K562 (cell line): ENCODE results near the gene BDH2. TPM values are rescaled to one million over a fixed set of nuclear protein-coding genes. Genes with fewer than 3 reads are reported as not detected.

Experiments
- ATAC-seq: fragments of 200-7000 bp; cut with Tn5 transposase; 3 replicates; pipeline ENCODE4 v1.9.1; 2020; ENCODE audit warnings: moderate library complexity
- BruUV-seq: library from RNA; stranded (reverse); fragments of 400-500 nt; replicated peaks from 2 replicates; lab custom pipeline; 2021; lab: Mats Ljungman, UMichigan
- CTCF ChIA-PET: fragments of 300-600 bp; formaldehyde crosslinking; extraction: SDS; loops from one replicate; lab custom pipeline; 2021; ENCODE audit warnings: low intra/inter-chr PET ratio; lab: Yijun Ruan, JAX
- POLR2A ChIA-PET: fragments of 300-600, 350-650 bp; sonication (Branson Sonifier 250); formaldehyde crosslinking; extraction: SDS; loops from one replicate; lab custom pipeline; 2021; ENCODE audit warnings: antibody characterized with exemption, inconsistent platforms; lab: Yijun Ruan, JAX
- DNase-seq, 4 experiments: peaks; one replicate each; pipeline versions ENCODE4 v3.0.0 to v3.0.0-alpha.2; 2011 to 2018; ENCODE audit warnings: low spot score in 3 of 4, mixed read lengths in 3 of 4; ENCODE audit errors: extremely low read depth in 1 of 4
- FAIRE-seq: peaks from 2 replicates; lab custom pipeline; 2011; peaks lifted over from hg19 to GRCh38; lab: Jason Lieb, UNC
- H2AFZ ChIP-seq: 2 replicates; pipeline ENCODE4 v1.6.0; 2011; ENCODE audit warnings: low read depth, low read length, control low read depth, inconsistent platforms
- H3K27ac ChIP-seq: fragments of 200-600 bp; 3 replicates; pipeline ENCODE4 v1.8.0; 2011; ENCODE audit warnings: low read depth, mild to moderate bottlenecking, control low read depth, inconsistent platforms, low read length, moderate library complexity, mixed read lengths; ENCODE audit errors: extremely low read depth
- H3K27me3 ChIP-seq, 2 experiments: fragments of 300-600 bp in 1 of 2; 2 replicates in 1 of 2; 3 replicates in 1 of 2; pipeline versions ENCODE4 v1.6.0 to v1.8.0; 2011; ENCODE audit warnings: inconsistent platforms in 2 of 2, low read length in 2 of 2, mild to moderate bottlenecking in 1 of 2, mixed read lengths in 1 of 2, moderate library complexity in 1 of 2; ENCODE audit not compliant: control insufficient read depth in 2 of 2, insufficient read depth in 2 of 2
- H3K36me3 ChIP-seq: fragments of 300-600 bp; 3 replicates; pipeline ENCODE4 v1.8.0; 2011; ENCODE audit warnings: mild to moderate bottlenecking, low read length, inconsistent platforms; ENCODE audit not compliant: control insufficient read depth, insufficient read depth
- H3K4me1 ChIP-seq, 2 experiments: fragments of 200-600 bp in 1 of 2; replicated peaks in 1 of 2; 2 replicates in 1 of 2; 3 replicates in 1 of 2; pipeline versions ENCODE4 v1.5.1 to v1.8.0; 2011; ENCODE audit warnings: inconsistent platforms in 2 of 2, low read length in 2 of 2, mild to moderate bottlenecking in 1 of 2, mixed read lengths in 1 of 2, moderate library complexity in 1 of 2; ENCODE audit not compliant: control insufficient read depth in 2 of 2, insufficient read depth in 2 of 2
- H3K4me2 ChIP-seq: 2 replicates; pipeline ENCODE4 v1.6.1; 2011; ENCODE audit warnings: low read length, control low read depth, inconsistent platforms, mixed read lengths; ENCODE audit not compliant: insufficient read depth
- H3K4me3 ChIP-seq: fragments of 200-600 bp; sonication (generic), shearing (Covaris generic); 2 replicates; pipeline ENCODE4 v1.5.1; 2016; ENCODE audit warnings: control low read depth, inconsistent platforms
- H3K79me2 ChIP-seq: fragments of 200-600 bp; 3 replicates; pipeline ENCODE4 v1.8.0; 2011; ENCODE audit warnings: low read length, inconsistent platforms; ENCODE audit not compliant: control insufficient read depth, insufficient read depth
- H3K9ac ChIP-seq, 2 experiments: 2 replicates each; pipeline versions ENCODE4 v1.6.0 to v1.6.1; 2011; ENCODE audit warnings: low read depth in 2 of 2, low read length in 2 of 2, control low read depth in 1 of 2, inconsistent platforms in 1 of 2, mild to moderate bottlenecking in 1 of 2, mixed read lengths in 1 of 2; ENCODE audit not compliant: insufficient read depth in 1 of 2
- H3K9me1 ChIP-seq: one replicate; pipeline ENCODE4 v1.6.0; 2011; ENCODE audit warnings: inconsistent platforms, mild to moderate bottlenecking, low read length, moderate library complexity; ENCODE audit not compliant: control insufficient read depth, insufficient read depth
- H3K9me3 ChIP-seq: replicated peaks from 2 replicates; pipeline ENCODE4 v1.5.1; 2011; ENCODE audit warnings: low read depth, low read length, inconsistent platforms; ENCODE audit not compliant: control insufficient read depth, insufficient read depth
- H4K20me1 ChIP-seq: replicated peaks from 2 replicates; pipeline ENCODE4 v1.6.1; 2011; ENCODE audit warnings: low read length, inconsistent platforms, mixed read lengths; ENCODE audit not compliant: control insufficient read depth, insufficient read depth
- HNRNPH1 ChIP-seq: fragments of 200-400 bp; formaldehyde crosslinking; optimal IDR thresholded peaks from 2 replicates; pipeline ENCODE3; 2017; ENCODE audit warnings: low read depth, mild to moderate bottlenecking, low read length, moderate library complexity
- IRF9 ChIP-seq: fragments of 450-650 bp; IDR thresholded peaks from 2 replicates; pipeline ENCODE4 v1.6.1; 2016; ENCODE audit warnings: missing biosample characterization, missing genetic modification characterization
- KLF16 ChIP-seq: IDR thresholded peaks from 2 replicates; pipeline ENCODE4 v1.6.1; 2016; ENCODE audit warnings: antibody characterized with exemption
- KLF6 ChIP-seq: fragments of 250-450 bp; sonication (Bioruptor Pico); IDR thresholded peaks from 2 replicates; pipeline ENCODE4 v1.4.0; 2020; ENCODE audit warnings: mild to moderate bottlenecking, moderate library complexity, borderline replicate concordance
- MBD2 ChIP-seq: sonication (generic); IDR thresholded peaks from 2 replicates; pipeline ENCODE4 v1.6.1; 2016; ENCODE audit warnings: low read depth, borderline replicate concordance
- MTA1 ChIP-seq: fragments of 450-650 bp; IDR thresholded peaks from 2 replicates; pipeline ENCODE4 v1.6.1; 2017; ENCODE audit warnings: borderline replicate concordance
- NCOA1 ChIP-seq: fragments of 450-650 bp; IDR thresholded peaks from 2 replicates; pipeline ENCODE4 v1.6.1; 2016; ENCODE audit warnings: low read depth
- OTX1 ChIP-seq: fragments of 450-650 bp; formaldehyde crosslinking; IDR thresholded peaks from 2 replicates; pipeline ENCODE4 v1.4.0; 2022; ENCODE audit warnings: mild to moderate bottlenecking
- TARDBP ChIP-seq: fragments of 450-650 bp; IDR thresholded peaks from 2 replicates; pipeline ENCODE4 v1.6.1; 2016
- TRIM28 ChIP-seq: fragments of 450-650 bp; IDR thresholded peaks from 2 replicates; pipeline ENCODE4 v1.6.1; 2017
- UBTF ChIP-seq, 2 experiments: IDR thresholded peaks; 2 replicates each; pipeline ENCODE4 v1.6.1; 2012; ENCODE audit warnings: improper control_type of control experiment in 2 of 2, low read depth in 2 of 2, low read length in 2 of 2, borderline replicate concordance in 1 of 2
- WHSC1 ChIP-seq: IDR thresholded peaks from one replicate; pipeline ENCODE4 v1.6.1; 2012; ENCODE audit warnings: low read length, control low read depth, inconsistent platforms
- ZNF134 ChIP-seq: fragments of 250-450 bp; sonication (Bioruptor Pico); conservative IDR thresholded peaks from 2 replicates; pipeline ENCODE4 v1.4.0; 2020
- WGBS: fragments of 100-300 bp; shearing (Covaris generic); methylation state at CpG from one replicate; pipeline ENCODE4 v1.1.6; 2016; ENCODE audit warnings: low coverage, mixed read lengths; ENCODE audit not compliant: insufficient coverage; ENCODE audit errors: missing lambda C conversion rate; 5-methylcytosine and 5-hydroxymethylcytosine counted together
- in situ Hi-C: fragments of 300-500 bp; cut with MboI; formaldehyde crosslinking; loops from 4 replicates; pipeline ENCODE4 v1.15.0; 2018; ENCODE audit warnings: inconsistent platforms, mixed read lengths
- intact Hi-C: fragments of 100-400 bp; cut with micrococcal nuclease; formaldehyde crosslinking; loops from 2 replicates; pipeline ENCODE4 v1.14.2; 2022
- polyA plus RNA-seq, 8 experiments: library from polyadenylated mRNA; depleted of rRNA in 4 of 8; stranded (reverse) in 5 of 8; unstranded in 3 of 8; fragments of >200 nt; fragmentation: Nextera tagmentation in 2 of 8; fragmentation: Illumina TruSeq in 1 of 8; extraction: Ambion mirVana in 2 of 8; extraction: Trizol in 1 of 8; gene quantifications; 2 replicates each; pipeline versions ENCODE4 v1.2.1 to v1.2.3, GENCODE V29; 2011 to 2014; ENCODE audit warnings: inconsistent platforms in 1 of 8, missing spikeins in 1 of 8
- total RNA-seq, 7 experiments: library from RNA; depleted of rRNA in 6 of 7; stranded (reverse); fragments of >200 nt in 6 of 7; fragmentation: Illumina TruSeq in 2 of 7; extraction: Trizol in 2 of 7; gene quantifications; 2 replicates each; pipeline versions ENCODE4 v1.2.1 to v1.2.3, GENCODE V29; 2011 to 2021; ENCODE audit warnings: low replicate concordance in 1 of 7

Gene BDH2
- total and polyA plus RNA-seq, 9 of the 15 experiments (the other 6 are each of a cell fraction or from before 2014, with no cell fraction given) = 4.9 to 17.9 (median 9.1) TPM

GRCh38 chr4:103123114-103123513 is 23.5 kb upstream of the BDH2 start:
- Histone ChIP-seq H3K9me1 (no peaks in the 10 kb centered on the region), H3K9me3 (no peaks in the 10 kb centered on the region), H3K4me3 (no peak overlapping the region), H2AFZ (no peak overlapping the region), H3K4me1 (no peaks in the 10 kb centered on the region), H3K27ac (no peak overlapping the region), H3K4me2 (no peak overlapping the region), H3K9ac (no peak overlapping the region), H4K20me1 (no peaks in the 10 kb centered on the region), H3K36me3 (peaks cover 43% of the 10 kb centered on the region), H3K27me3 (no peaks in the 10 kb centered on the region), H3K79me2 (no peaks in the 10 kb centered on the region)
- TF ChIP-seq UBTF (IDR thresholded peaks at IDR 0.05; ENCODE audit: borderline replicate concordance in 1 of 2, low read depth in 2 of 2, low read length in 2 of 2) (no peak), NCOA1 (no peak), WHSC1 (no peak), ZNF134 (CRISPR knock-in tag) (no peak), MTA1 (no peak), OTX1 (no peak), TARDBP (no peak), KLF16 (no peak), TRIM28 (no peak), HNRNPH1 (no peak), MBD2 (no peak), KLF6 (CRISPR knock-in tag) (no peak), IRF9 (tag) (no peak)
- in situ Hi-C loops (no loop called here), intact Hi-C loops (no loop called here)
- no TSS peak for BruUV-seq
- CTCF ChIA-PET = no interaction called here
- DNase-seq (no peak), FAIRE-seq (no peak), ATAC-seq (no peak)
- POLR2A ChIA-PET = no interaction called here
- 66% methylated on average over 3 of the region's 3 CpGs for WGBS
